Activated CD4-positive, alpha-beta T cell treated with anti-CD3 and anti-CD28 coated beads for 48 hours (primary cell): ENCODE results near the gene CCDC6.
"Not testable (repeated sequence)": the region's sequence is repeated elsewhere in the genome, so short reads cannot be mapped to it uniquely, and the experiment has no call there.

Experiments
- DNase-seq: peaks from one replicate; pipeline ENCODE4 v3.0.0-alpha.2; 2020

CCDC6 gene

GRCh38 chr10:59879363-59879913, 26.9 kb downstream of the CCDC6 start:
- DNase-seq = no peak

GRCh38 chr10:59878915-59879314, 27.4 kb downstream of the CCDC6 start:
- DNase-seq = no peak

- DNase-seq = no peak
Observed at GRCh38 chr10:59878289-59878688, 28.1 kb downstream of the CCDC6 start.

DNA sequence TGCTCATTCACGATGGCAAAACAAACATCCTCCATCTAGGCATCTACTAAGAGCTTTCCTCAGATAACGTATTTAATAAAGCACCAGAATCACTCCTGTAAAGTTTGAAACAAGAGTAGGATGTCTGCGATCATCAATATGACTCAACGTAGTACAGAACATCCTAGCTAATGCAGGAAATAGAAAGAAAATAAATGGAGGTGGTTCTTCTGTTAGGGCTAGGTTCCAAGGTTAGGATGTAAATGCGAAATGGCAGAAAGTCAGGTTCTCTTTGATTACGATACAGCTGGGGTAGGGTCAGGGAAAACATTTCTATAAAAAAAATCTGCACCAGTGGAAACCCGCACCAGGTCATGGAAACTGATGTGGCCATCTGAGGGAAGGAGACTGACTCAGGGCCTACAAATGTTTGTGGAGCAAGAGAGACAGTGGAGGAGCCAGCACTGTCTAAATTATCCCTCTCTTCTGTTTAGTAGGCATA, 29.1 kb downstream of the CCDC6 start:
- DNase-seq = no peak

GRCh38 chr10:59876695-59877094, 29.7 kb downstream of the CCDC6 start:
- DNase-seq = no peak

DNA sequence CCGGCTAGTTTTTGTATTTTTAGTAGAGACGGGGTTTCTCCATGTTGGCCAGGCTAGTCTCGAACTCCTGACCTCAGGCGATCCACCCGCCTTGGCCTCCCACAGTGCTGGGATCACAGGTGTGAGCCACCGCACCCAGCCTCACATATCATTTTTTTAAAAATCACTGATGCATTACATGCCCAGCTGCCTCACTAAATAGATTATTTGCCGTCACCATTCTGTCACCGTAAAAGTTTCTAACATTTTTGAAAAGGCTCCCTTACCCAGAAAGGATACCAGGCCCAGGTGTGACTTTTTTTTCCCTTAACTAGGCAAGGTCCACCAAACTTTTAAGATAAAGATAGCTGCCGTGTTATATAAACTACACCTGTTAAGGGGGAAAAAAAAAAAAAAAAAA, 30.1 kb downstream of the CCDC6 start:
- DNase-seq = not testable (repeated sequence)

DNA sequence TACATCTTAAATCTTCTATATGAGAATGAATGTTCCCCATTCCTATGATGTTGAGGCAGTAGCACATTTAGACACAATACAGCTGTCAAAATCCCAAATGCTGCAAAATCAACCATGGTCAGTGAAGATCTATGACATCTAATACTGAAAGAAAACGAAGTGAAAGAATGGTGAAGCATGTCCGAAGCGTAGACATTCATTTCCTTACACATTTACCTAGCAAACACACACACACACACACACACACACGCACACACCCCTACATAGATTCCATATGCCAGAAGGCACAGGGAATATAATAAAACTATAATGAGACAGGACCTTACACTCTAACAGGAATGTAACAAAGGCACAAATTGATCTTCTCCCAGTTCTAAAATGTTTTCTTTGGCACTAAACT, 32.5 kb downstream of the CCDC6 start:
- DNase-seq = no peak

- no peak for DNase-seq
Observed at GRCh38 chr10:59872892-59873463, 33.4 kb downstream of the CCDC6 start.

GRCh38 chr10:59870152-59870551, 36.2 kb downstream of the CCDC6 start:
- no peak for DNase-seq

DNA sequence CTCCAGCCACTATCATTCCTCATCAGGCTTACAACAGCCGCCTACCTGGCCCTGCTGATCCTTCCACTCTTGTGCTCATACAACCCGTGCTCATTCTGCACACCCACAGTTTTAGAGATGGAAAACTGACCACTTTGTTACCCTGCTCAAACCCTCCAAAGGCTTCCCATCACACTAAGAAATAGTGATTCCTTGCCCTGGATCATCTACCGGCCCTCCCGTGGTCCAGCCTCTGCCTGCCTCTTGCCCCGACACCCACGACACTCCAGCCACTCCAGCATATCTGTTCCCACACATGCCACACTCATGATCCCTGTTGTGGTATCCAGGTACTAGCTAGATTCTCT, 36.8 kb downstream of the CCDC6 start:
- no peak for DNase-seq

DNA sequence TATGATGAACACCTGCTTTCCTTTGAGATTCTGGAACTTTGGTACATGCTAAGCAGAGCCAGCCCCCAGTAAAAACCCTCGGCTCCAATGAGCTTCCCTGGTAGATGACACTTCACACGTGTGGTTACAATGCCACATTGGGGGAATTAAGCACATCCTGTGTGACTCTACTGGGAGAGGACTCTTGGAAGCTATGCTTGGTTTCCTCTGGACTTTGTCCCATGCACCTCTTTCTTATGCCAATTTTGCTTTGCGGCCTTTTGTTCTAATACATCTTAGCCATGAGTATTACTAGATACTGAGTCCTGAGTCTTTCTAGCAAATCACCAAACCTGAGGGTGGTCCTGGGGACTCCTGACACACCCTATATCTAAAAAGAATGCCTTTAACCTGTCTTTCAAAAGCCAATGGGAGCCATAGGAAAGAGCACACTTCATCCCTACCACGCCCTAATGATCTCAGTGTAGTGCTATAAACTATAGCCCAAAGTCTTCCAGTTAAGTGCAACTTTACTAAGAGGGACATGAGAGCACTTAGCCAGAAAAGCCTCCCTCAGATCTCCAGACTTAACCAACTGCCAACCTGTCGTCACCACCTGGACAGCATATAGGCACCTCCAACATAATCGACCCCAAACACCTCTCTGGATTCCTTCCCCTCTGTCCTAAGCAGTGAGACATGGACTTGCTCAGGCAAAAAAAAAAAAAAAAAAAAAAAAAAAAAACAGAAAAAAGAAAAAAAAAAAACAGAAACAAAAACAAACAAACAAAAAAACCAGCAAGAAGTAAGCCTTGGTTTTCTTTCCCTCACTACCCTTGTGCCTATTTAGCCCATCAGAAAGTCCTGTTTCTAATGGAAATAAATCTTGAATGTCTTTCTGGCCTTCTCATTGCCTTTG, 37.4 kb downstream of the CCDC6 start:
- no peak for DNase-seq

- DNase-seq = no peak
Observed at GRCh38 chr10:59867590-59867989, 38.8 kb downstream of the CCDC6 start.

DNA sequence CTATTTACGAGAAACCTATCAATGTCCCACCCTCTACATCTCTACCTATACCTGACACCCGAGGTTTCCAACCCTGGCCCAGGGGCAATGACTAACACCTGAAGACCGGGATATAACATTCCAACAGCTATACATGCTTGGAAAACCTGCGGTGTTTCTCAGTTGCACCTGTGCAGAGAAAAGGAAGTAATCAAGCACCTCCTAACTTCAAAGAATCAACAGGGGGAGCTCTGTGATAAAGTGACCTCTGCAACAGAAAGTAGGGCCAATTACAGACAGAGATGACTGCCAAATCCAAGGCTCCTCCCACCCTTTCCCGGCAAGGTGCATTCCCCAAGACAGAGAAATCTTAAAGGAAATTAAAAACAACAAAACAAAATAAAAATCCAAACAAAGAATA, 41.3 kb downstream of the CCDC6 start:
- DNase-seq = no peak

DNA sequence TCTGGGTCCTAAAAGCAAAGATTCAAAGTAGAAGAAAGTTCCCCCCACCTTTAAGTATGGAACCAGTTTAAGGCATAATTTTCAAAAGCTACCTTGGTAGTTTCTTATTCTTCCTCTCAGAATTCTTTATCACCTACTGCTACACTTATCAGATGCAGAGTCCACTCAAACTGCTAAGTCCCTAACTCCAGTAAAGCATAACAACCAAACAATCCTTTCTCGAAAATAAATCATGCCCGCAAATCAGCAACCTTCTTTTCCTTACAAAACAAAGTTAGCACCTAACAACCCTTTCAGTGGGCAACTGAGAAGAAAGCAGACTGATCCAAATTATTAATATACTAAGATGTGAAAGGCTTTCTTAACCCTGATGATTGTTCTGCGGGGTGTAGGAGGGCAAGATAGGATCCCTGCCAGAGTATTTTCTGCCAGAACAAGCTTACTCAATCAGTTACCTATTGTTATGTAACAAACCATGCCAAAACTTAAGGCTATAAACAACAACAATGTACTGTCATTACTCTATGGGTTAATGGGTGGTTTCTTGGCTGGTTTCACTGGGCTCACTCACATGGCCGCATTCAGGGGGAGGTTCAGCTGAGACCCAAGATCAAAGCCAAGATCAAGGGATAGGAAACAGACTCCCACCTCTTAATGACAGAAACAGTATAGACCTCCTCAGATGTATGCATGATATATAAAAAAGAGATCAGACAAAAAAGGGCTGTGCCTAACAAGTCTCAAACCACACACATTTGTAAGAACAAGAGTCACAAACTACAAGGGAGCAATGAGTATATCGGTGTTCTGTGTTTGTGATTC, 42.0 kb downstream of the CCDC6 start:
- DNase-seq = no peak

DNA sequence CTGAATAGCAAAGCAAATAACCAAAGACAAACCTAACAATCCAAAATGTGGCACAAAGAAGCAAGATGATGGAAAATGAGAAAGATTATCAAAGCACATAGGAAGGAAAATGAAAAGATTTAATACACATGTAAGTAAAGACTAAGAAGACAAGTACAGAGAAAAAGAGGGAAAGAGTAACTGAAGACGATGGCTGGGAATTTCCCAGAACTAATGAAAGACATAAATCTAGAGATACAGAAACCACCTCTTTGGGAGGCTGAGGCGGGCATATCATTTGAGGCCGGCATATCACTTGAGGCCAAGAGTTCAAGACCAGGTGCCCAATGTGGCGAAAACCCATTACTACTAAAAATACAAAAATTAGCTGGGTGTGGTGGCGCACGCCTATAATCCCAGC, 46.8 kb downstream of the CCDC6 start:
- DNase-seq = no peak

- no peak for DNase-seq
Observed at GRCh38 chr10:59857921-59858320, 48.4 kb downstream of the CCDC6 start.

GRCh38 chr10:59857049-59857448, 49.3 kb downstream of the CCDC6 start:
- DNase-seq = no peak

- no peak for DNase-seq
Observed at GRCh38 chr10:59856104-59856503, 50.3 kb downstream of the CCDC6 start.

DNA sequence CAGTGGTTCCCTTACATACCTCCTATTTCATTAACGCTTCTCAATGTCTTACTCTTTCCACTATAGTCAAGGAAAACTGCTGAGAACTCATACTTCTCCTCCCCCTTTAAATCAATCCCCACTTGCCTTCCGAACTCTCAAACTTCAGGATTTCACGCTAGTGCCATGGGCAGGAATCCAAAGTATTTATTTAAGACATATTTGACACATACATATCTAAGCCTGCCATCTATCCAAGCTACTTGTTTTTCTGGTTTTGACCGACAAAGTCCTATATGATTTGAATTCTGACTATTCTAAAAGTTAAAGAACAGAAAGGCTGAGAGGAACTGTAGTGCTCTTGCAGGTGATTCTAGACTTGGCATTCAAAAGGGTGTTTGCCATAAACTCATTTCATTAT, 51.8 kb downstream of the CCDC6 start:
- no peak for DNase-seq

- DNase-seq = no peak
Observed at GRCh38 chr10:59852670-59853069, 53.7 kb downstream of the CCDC6 start.

DNA sequence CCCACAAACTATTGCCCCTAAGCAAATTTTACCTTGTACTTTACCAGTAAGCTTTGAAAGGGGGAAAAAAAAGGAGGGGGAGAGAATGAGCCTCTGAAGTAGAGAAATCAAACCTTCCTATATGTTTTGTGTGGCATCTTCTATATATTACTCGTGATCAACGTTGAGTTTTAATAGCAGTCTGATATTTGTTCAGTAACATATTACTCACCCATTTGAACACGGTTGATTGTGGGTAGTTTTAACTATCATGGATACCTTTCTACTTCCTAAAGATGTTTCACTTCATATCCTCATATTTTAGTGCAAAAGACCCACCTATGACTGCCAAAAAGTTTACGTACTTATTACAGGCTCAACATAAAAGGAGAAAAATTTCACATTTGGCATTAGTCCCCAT, 54.5 kb downstream of the CCDC6 start:
- DNase-seq = no peak

GRCh38 chr10:59847888-59848287, 58.5 kb downstream of the CCDC6 start:
- DNase-seq = no peak

DNA sequence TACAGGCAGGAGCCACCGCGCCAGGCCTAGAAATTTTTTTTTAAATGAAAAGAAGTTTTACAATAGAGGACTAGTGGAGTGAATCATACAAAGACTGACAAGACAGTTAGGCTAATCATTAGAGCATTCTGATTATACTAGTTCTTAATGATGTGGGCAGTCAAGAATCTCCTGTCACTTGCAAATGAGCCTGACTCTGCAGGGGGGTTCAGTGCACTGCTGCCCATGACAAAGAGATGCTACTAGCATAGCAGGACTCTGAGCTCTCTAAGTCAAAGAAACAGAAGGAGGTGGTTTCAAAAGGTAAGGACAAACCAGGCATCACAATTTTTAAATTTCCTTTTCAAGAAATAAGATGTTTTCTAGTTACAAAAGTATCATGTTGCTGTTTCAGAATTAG, 59.0 kb downstream of the CCDC6 start:
- DNase-seq = no peak
